GM19328 (cell line): ENCODE data around the gene DHRS12.
"Not testable (repeated sequence)": the region's sequence is repeated elsewhere in the genome, so short reads cannot be mapped to it uniquely, and the experiment has no call there.

Experiments
- ATAC-seq: cut with Tn5 transposase; IDR thresholded peaks from one replicate; pipeline ENCODE4 v1.9.1; 2021; ENCODE audit warnings: mild to moderate bottlenecking, moderate library complexity; ENCODE audit not compliant: unreplicated experiment

DHRS12 gene

DNA sequence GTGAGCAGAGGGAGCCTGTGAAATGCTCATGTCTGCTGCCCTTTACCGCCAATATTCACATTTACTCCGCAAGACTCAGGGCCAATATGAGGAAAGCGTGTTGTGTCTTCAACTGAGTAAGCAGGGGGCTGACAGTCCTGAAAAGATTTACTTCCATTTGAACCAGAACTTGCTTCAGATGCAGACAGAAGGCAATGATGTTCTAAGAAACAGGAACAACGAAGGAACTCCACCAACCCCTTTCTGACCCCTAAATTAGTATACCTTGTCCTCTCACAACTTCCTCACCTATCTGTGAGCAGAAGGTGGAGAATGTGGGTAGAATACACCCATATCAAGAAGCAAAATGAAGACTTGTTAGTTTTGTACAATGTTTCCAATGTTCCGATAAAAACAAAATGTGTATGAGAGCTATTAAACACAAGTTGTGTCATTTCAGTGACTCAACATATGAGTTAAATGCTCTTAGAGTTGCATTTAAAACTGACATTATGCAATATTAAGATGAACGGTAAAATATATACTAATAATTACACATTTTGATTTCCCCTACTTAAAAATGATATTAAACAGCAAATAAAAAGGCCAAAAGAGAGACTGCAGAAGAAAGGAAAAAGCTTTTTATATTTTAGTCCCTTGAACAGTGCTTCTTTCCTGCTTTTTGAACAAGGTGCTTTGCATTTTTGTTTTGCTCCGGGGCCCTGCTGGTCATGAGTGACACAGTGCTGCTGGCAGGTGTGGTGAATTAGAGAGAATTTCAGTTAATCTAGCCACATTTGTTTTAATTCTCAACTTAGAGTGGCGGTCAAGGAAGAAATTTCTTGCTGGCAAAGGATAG lies 25.0 kb upstream of the DHRS12 start:
- no peak for ATAC-seq

DNA sequence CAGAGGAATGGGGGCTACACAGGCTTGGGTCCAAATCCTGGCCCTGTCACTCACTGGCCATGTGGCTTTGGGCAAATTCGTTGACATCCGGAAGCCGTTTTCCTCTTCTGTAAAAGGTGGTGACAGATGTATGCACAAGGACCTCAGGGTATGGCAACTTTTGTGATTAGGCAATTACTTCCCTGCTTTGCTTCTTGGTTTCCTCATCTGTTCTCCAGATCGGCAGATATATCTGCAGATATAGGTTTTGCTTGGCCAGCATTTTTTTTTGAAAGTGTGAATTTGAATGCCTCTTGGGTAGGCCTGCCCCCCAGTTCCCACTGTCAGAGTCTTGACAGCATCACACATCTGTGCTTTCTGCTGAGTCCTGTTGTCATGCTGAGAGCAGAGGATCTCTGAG lies 23.3 kb upstream of the DHRS12 start:
- no peak for ATAC-seq

DNA sequence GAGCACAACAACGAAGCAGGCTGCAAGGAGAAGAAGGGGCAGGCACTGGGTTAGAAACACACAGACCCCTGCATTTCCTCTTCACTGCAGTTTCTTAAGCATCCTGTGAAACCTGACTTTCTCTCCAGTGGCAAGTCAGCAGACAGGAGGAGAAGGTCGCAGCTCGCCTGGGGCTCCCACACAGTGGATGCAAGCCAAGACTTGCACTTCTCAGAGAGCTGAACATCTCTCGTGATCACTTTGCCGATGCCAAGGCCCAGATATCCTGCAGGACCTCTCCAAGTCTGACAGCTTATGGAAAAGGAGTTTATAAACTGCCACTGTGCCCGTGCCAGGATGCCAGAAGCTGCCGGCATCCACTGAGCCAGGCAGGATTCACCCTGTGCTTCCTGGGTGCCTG lies 22.6 kb upstream of the DHRS12 start:
- ATAC-seq = no peak

DNA sequence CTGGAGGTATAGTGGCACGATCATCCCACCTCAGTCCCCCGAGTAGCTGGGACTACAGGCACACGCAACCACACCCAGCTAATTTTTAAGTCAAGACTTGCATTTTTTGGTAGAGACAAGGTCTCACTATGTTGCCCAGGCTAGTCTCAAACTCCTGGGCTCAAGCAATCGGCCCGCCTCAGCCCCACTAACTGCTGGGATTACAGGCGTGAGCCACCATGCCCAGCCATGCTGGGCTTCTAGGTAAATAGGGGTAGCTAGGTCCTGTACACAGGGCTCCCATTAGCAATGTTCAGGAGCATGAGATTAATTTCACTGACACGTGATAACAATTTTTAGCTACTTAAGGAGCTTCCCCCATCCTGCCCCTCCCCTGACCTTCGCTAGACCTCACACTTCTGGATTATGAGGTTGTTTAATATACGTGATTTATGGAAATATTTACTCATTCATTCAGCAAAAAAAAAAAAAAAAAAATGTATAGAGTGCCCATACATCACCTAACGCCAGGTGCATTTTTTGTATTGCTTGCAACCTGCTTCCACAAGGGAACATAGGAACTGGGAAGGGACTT lies 21.8 kb upstream of the DHRS12 start:
- ATAC-seq = no peak

DNA sequence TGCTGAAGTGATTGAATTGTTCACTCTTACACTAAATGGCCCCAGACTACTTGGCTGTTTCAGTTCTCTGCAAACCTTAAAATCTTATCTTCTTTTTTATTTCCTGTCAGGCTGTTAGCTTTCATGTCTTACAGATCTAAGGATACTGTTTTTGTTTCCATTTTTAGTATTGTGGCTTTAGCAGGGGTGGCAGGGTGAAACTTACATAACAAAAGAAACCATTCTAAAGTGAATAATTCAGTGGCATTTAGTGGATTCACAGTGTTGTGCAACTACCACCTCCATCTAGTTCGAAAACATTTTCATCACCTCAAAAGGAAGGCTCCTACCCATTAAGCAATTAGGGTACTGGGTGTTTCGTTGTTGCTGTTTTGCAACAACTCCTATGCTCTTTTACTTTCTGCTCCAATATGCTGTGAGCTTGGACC lies 21.2 kb upstream of the DHRS12 start:
- no peak for ATAC-seq

DNA sequence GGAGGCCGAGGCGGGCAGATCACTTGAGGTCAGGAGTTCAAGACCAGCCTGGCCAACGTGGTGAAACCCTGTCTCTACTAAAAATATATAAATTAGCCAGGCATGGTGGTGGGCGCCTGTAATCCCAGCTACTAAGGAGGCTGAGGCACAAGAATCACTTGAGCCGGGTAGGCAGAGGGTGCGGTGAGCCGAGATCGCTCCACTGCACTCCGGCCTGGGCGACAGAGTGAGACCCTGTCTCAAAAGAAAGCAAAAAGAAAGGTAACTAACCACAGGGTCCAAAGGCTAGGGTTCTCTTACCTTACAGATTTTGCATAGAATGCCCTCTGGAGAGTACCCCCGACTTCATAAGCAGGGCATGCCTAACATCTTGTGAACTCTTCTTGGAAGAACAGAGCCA lies 20.7 kb upstream of the DHRS12 start:
- not testable (repeated sequence) for ATAC-seq

DNA sequence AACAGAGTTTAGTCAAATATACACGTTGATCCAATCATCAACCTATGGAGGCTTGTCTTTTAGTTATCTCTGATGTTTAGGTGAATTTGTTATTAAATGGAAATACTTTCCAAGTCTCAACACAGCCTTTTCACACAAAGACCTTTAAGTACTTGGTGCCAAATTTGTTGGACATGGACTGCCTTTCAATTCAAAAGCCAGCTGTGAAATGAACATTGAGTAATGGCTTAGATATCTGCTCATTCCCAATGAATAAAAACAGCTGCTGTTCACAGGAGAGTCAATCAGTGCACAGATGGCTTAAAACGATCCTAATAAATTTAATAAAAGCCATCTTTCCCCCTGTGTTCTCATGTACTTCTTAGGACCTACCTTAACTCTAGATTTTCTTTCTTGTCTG lies 19.9 kb upstream of the DHRS12 start:
- ATAC-seq = no peak

DNA sequence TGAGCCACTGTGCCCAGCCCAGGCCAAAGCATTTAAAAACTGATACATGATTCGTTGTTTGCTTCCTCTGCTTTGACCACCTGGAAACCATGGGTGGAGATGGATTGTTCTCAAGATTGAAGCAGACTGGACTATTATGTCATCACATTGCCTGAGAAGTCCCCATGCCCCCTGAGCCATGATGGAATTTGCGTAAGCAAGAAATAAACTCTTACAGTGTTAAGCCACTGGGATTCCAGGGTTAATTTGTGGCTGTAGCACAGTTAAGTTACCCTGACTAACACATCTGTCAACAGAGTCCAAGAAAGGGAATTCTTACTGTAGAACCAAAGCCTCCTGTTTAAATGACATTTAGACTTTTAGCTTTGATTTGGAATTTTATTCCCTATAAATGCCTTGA lies 19.4 kb upstream of the DHRS12 start:
- no peak for ATAC-seq

DNA sequence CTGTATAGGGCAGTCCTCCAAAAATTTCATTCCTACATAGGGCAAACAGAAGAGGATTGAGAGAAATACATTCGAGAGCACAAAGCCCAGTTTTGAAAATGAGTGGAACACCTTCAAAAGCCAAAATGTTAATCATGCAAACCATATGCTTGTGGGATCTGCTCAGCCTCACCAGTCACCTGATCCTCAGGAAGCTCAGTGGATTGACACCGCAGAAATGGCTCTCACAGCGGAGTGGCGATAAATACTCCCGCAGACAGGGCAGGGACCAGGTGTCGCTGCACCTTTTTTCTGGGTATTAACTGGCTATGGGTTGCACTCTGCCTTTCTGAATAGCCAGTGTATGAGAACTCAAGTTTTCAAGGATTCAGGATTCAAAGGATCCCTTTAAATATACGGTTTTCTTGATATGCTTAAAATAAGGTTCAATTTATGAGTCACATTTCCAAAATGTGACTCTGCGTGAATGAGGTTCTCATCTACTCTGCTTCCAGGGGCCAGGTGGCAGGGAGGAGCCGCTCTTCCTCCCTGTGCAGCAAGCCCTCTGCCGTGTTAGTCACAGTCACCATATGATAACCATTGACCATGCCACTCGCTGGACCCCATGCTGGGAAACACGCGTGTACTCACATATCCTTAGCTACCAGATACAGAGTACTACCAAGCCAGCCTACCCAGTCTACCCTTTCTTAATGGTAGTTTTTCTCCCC lies 18.3 kb upstream of the DHRS12 start:
- no peak for ATAC-seq

DNA sequence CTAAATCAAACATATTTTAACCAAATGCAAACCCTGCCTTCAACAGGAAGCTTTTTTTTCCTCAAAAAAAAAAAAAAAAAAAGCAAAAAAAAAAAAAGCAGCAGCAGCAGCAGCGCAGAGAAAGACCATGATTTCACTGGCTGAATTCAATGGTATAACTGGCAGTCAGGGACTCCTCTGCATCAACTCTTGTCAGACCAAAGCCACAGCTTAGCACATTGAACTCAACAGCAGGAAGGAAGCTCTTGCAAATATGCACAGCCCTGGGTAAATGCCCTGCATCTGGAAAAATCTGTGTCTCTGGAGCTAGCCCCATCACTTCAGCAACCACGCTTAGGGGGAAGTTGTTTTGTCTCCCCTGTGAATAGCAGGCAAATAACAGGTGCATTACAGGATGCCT lies 17.6 kb upstream of the DHRS12 start:
- ATAC-seq = no peak

DNA sequence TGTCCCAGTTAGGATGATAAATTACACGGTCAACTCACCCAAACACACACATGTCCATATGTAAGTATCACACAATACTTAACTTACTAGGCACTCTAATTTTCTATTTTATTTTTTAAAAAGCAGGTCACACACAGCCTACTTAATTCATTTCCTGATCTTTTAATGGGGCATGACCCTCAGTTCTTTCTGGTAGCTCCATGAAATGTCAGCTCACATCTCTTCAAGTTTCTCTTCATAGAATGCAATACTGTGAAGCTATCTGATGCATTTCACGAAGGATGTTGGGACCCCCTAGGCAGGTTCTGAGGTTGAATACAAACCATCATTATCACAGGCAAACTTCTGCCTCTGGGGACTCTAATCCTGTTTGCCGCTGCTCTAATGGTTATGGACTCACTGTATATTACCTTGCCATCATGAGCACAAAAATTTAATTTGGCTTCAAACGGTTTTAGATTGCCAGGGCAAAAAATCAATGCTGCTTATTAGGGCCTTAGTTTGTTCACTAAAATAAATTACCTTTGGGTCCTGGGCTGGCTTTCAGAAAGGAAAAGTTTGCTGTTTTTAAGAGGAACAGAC lies 16.1 kb upstream of the DHRS12 start:
- ATAC-seq = no peak

DNA sequence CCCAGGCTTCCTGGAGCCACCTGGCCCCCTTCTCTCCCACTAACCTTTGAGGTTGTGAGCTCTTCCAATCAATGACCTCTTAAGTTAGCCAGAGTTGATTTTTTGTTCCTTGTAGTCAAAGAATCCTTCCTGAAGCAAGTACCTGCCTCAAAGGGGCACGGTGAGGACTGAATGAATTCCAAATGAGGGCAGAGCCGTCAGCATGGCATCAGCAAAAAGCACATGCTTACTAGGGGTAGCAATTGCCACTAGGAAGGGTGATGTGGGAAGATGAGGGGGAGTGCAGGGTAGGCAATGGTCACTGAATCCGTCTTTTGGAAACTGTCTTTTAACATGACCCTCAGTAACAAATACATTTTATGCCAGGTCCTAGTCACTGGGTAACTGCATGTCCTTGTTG lies 15.6 kb upstream of the DHRS12 start:
- ATAC-seq = no peak

DNA sequence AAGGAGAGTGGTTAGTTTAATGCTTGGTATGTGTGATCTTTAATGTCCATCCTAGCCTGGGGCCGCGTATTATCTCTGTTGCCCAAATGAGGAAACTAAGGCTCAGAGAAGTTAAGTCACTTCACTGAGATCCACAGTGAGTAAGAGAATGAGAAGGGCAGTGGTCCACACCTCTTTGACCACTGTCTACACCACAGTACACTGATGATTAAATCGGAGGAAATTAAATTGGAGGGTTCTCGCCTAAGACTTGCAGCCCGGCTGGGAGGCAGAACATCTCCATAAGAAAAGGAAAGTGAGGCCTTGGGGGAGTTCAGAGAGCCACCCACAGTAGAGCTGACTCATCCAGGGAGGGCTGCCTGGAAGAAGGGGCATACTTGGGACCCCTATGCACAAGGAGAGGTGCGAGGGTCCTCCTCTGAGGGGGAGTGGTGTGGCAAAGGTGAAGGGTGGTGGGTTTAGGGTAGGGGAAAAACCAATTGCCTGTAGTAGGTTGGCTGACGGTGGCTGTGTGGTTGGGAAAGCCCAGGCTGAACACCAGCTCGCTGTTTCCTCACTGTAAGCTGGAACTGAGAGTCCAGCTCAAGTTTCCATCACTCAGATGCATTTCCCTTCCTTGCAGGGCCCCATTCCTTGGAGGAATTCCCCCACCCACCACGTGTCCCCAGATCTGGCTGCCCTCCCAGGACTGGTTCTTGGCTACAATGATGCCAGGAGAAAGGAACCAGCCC lies 15.0 kb upstream of the DHRS12 start:
- ATAC-seq = peak; percentile 38

DNA sequence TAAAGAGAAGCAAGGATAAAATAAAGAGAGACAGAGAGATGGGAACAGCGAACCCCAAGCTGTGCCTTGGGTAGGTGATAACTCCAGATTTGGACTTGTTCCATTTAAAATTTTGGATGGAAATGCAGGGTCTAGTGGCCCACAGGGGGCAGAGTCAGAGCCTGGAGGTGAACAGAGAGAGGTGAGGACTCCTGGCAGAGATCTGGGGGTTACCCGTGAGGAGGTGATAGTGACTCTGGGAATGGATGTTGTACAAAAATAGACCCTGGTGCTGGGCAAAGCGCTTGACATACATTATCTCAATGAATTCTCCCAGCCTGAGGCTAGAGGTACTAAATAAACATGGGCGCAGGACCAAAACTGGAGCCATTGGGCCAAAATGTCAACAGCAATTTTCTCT lies 14.3 kb upstream of the DHRS12 start:
- no peak for ATAC-seq

DNA sequence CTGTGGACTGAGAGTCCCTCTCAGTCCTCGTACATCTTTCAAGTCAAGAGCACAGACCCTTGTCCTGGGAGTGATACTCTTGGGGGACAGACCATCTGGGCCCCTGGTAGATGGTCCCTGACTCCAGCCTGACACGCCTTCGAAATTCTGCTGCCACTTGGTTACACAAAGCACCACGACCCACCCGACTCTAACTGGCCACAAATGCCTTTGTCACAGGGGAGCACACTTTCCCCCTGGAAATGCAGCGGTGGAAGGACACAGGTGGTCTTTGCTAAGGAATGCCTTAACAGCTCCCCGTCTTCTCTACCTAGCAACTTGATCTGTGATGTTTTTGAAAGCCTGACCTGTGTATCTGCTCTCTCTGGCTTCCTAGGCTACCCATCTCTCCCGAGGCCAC lies 13.8 kb upstream of the DHRS12 start:
- no peak for ATAC-seq

DNA sequence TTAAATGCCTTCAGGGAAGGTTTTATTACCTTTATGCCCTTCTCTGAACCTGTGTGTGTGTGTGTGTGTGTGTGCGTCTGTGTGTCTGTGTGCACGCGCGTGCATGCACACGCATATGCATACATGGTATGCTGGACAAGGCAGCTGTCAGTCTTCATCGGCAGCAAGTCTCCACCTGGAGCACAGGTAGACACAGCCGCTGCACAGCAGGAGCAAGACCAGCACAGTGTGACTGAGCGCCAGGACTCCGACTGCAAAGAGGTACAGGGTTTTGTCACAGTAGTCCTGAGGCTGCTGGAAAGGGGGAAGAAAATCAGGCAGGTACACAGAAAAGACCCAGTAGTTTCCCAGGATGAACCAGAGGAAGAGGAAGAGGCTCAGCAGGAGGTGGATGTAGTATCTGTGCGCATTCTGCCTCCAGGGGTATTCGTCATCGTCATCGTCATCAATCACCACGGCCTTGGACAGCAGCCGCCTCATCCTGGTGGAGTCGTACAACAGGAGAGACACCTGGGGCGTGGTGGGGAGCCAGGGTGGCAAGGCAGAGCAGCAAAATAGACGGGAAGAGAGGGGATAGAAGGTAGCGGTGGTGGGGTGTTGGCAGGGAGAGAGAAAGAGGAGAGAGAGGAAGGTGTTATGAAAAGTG lies 12.8 kb upstream of the DHRS12 start:
- ATAC-seq = no peak

DNA sequence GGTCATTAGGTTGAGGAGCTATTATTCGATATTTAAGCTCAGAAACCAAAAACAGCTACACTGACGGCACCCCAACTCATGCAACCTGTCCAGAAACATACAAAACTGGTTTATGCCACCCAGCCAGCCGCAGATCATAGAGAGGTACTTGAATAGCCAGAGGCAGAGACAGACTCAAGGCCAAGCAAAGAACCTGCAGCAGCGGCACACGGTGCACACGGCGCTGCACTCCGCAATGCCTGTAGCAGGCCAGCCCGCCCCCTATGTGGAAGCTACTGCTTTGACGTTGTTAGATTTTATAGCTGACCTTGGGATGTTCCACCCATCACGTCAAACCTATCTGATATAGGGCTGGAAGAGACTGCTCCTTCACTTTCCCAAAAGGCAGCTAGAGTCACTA lies 11.9 kb upstream of the DHRS12 start:
- no peak for ATAC-seq

DNA sequence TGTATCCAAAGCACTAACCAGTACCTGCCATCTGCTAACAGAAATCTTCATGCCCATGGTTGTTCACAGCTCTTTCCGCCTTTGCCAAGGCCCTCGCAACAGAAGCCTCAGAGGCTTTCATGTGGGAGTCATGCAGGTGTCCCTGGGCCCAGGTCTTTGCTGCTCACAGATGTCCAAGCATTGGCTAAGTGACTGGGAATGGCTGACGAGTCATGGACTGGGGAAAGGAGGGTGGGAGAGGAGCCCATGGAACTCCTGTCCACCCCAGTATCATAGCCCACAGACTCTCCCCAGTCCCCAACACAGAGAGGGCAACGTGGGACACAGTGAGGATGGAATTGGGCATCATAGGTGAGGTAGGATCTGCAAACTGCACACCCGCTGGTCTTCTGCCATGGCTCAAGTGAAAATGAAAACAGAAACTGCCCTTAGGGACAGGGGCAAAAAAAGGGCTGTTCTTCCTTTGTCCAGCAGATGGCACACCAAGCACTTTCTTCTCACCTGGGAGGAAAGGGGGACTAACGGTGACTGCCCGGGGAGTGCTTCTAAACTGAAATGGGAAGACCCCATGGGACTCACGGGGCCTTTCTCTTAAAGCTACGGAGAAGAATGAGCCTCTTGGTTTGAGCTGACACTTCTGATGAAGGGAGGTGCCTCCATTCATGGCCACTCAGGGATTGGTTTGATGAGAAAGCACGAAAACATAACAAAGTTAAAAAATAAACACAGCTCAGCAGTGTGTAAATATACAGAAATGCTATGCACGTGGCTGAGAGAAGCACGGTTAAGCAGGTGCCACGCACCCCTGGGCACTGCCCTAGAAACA lies 11.1 kb upstream of the DHRS12 start:
- ATAC-seq = peak; percentile 75

DNA sequence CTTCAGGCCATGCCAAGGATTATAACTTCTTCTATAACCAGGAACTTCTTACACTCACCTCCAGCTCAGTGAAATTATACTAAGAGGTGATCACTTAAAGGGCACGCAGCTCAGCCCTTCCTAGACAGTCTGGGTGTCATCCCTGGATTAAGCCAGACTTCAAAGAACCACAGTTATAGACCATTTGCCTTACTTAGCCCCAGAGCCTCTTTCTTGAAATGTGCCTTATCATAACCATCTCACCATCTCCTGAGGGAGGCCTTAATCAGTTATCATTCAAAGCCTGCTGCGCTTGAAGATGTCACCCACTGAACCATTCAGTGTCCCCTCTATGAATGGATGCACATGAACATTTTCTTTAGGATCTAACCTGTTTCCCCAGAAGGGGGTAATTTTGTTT lies 10.1 kb upstream of the DHRS12 start:
- ATAC-seq = no peak
